Measurements from ENCODE around the gene GSN.

GSN gene

DNA sequence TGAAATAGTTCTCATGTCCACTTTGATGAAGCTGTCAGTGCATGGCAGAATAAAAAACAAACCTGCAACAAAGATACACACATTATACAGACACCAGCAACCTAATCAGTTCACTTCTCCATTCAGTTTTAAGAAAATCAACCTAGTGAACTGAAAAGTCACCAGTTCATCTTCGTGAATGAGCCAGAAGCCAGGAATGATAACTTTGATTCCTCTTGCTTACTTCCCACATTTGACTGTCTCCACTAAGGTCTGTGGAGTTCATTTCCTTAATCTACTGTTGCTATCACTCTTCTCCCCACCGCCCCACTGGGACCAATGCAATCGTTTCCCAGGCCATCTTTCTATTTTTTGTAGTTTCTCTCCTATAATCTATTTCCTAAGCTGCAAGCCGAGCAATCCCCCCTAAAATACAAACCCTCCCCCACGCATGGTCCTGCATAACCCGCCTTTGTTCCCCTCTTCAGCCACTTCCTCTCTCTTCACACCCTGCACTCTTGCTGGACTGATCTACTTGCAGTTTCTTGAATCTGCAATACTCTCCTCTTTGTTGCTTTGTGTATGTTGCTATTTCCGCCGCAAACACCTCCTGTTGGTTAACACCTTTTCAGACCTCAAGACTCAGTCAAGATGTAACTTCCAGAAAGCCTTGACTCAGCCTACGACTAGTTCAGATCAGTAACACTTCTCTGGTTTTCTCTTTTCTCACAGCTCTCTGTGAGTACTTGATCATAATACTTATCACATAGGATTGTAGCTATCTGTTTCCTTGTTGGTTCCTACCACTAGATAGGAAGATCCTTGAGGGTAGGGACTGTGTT lies 85.5 kb downstream of the GSN start:
- TF ChIP-seq, protein P1, sequence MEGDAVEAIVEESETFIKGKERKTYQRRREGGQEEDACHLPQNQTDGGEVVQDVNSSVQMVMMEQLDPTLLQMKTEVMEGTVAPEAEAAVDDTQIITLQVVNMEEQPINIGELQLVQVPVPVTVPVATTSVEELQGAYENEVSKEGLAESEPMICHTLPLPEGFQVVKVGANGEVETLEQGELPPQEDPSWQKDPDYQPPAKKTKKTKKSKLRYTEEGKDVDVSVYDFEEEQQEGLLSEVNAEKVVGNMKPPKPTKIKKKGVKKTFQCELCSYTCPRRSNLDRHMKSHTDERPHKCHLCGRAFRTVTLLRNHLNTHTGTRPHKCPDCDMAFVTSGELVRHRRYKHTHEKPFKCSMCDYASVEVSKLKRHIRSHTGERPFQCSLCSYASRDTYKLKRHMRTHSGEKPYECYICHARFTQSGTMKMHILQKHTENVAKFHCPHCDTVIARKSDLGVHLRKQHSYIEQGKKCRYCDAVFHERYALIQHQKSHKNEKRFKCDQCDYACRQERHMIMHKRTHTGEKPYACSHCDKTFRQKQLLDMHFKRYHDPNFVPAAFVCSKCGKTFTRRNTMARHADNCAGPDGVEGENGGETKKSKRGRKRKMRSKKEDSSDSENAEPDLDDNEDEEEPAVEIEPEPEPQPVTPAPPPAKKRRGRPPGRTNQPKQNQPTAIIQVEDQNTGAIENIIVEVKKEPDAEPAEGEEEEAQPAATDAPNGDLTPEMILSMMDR (IDR thresholded peaks at IDR 0.05; ENCODE audit: low read depth, low read length) = no peak
- DNase-seq (ENCODE audit: extremely low read depth, low read depth) = no peak

DNA sequence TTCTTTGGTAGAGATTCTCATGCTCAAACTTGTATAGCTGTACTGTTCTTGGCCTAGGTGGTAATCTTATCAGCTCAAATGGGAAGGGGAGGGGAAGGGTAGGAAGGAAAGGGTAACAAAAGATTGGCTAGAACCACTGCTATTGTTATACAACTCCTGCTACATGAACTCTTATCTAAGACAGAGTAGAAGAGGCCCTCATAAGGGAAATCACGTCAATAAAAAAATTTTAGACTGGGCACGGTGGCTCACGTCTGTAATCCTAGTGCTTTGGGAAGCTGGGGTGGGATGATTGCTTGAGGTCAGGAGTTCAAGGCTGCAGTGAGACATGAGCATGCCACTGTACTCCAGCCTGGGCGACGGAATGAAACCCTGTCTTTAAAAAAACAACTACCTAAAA lies 86.2 kb downstream of the GSN start:
- TF ChIP-seq, protein P1 (IDR thresholded peaks at IDR 0.05; ENCODE audit: low read depth, low read length) = no peak

DNA sequence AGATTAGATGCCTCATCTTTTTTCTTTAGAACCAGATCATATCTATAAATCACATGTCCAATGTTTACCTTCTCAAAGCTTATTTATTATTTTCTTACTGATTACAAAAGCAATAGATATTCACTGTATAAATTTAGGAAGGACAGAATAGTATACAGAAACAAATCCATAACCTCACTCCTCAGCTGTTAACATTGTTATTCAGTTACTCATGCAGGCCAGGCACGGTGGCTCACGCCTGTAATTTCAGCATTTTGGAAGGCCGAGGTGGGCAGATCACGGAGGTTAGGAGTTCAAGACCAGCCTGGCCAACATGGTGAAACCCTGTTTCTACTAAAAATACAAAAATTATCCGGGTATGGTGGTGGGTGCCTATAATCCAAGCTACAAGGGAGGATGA lies 86.8 kb downstream of the GSN start:
- TF ChIP-seq, protein P1 (IDR thresholded peaks at IDR 0.05; ENCODE audit: low read depth, low read length) = no peak

More for the DNA sequence above, 86.2 kb downstream of the GSN start:
- no peak for DNase-seq (ENCODE audit: extremely low read depth, low read depth)

GRCh38 chr9:121357011-121357410 lies 89.0 kb downstream of the GSN start:
- TF ChIP-seq, protein P1 (IDR thresholded peaks at IDR 0.05; ENCODE audit: low read depth, low read length) = no peak
- DNase-seq (ENCODE audit: extremely low read depth, low read depth) = no peak

More for the DNA sequence above, 86.8 kb downstream of the GSN start:
- no peak for DNase-seq (ENCODE audit: extremely low read depth, low read depth)

GRCh38 chr9:121358751-121359150 lies 90.8 kb downstream of the GSN start:
- TF ChIP-seq, protein P1 (IDR thresholded peaks at IDR 0.05; ENCODE audit: low read depth, low read length) = no peak
- no peak for DNase-seq (ENCODE audit: extremely low read depth, low read depth)

GRCh38 chr9:121359351-121360294 lies 91.7 kb downstream of the GSN start:
- TF ChIP-seq, protein P1 (IDR thresholded peaks at IDR 0.05; ENCODE audit: low read depth, low read length) = no peak
- no peak for DNase-seq (ENCODE audit: extremely low read depth, low read depth)

Measured in AG09319 (cell line).